ENCODE results near the gene PLXNC1. TPM values are rescaled to one million over a fixed set of nuclear protein-coding genes. Genes with fewer than 3 reads are reported as not detected.

Gene PLXNC1
- total and polyA plus RNA-seq, 2 experiments from 2014 or later = 0.78 to 1.9 TPM

- H3K4me2 ChIP-seq (ENCODE audit: unreplicated experiment) = no peak overlapping the region
- TF ChIP-seq EZH2 (IDR thresholded peaks at IDR 0.05; ENCODE audit: insufficient read depth, poor library complexity, severe bottlenecking) = no peak
- no peak for TF ChIP-seq EZH2phosphoT487 (IDR thresholded peaks at IDR 0.05; ENCODE audit: insufficient read depth, low read depth)
- in situ Hi-C loops (cut with MboI) = no loop called here
- peaks cover 9% of the 10 kb centered on the region for H3F3A ChIP-seq (ENCODE audit: insufficient read depth)
- no peaks in the 10 kb centered on the region for H3K9me3 ChIP-seq (ENCODE audit: low read depth)
- WGBS, 2 experiments (ENCODE audit: low coverage in 1 of 2, low lambda C conversion rate in 2 of 2, missing lambda C conversion rate in 2 of 2) = 97% methylated on average over 5 of the region's 5 CpGs
- no peaks in the 10 kb centered on the region for H4K20me1 ChIP-seq (ENCODE audit: insufficient read depth)
- no peak overlapping the region for H3K9ac ChIP-seq
- H3K36me3 ChIP-seq (ENCODE audit: low read depth) = no peaks in the 10 kb centered on the region
- no peak overlapping the region for H3K4me3 ChIP-seq
- no peaks in the 10 kb centered on the region for H3K79me2 ChIP-seq (ENCODE audit: insufficient read depth)
- H3K9me2 ChIP-seq (ENCODE audit: insufficient read depth) = no peaks in the 10 kb centered on the region
- H2AFZ ChIP-seq = no peak overlapping the region
- H3K4me1 ChIP-seq (ENCODE audit: insufficient read depth) = peaks cover 10% of the 10 kb centered on the region
- H3K27me3 ChIP-seq (replicated peaks; ENCODE audit: insufficient read depth) = peaks cover 26% of the 10 kb centered on the region; the same call in 1 of the 2 replicates
- no peak for DNase-seq
- no peak overlapping the region for H3K27ac ChIP-seq
These were observed 123.9 kb downstream of the PLXNC1 start for GRCh38 chr12:94272280-94272679.

GRCh38 chr12:94273272-94273671 lies 124.9 kb downstream of the PLXNC1 start:
- Histone ChIP-seq H3K79me2 (ENCODE audit: insufficient read depth) (no peaks in the 10 kb centered on the region), H3K9me3 (ENCODE audit: low read depth) (no peaks in the 10 kb centered on the region), H4K20me1 (ENCODE audit: insufficient read depth) (no peaks in the 10 kb centered on the region), H3K4me1 (ENCODE audit: insufficient read depth) (peaks cover 1% of the 10 kb centered on the region), H3K9ac (no peak overlapping the region), H3K27ac (no peak overlapping the region), H2AFZ (no peak overlapping the region), H3K9me2 (ENCODE audit: insufficient read depth) (no peaks in the 10 kb centered on the region), H3K4me3 (no peak overlapping the region), H3K36me3 (ENCODE audit: low read depth) (no peaks in the 10 kb centered on the region), H3K4me2 (ENCODE audit: unreplicated experiment) (no peak overlapping the region), H3K27me3 (replicated peaks; ENCODE audit: insufficient read depth) (peaks cover 26% of the 10 kb centered on the region; the same call in 1 of the 2 replicates), H3F3A (ENCODE audit: insufficient read depth) (no peaks in the 10 kb centered on the region)
- in situ Hi-C loops (cut with MboI) = no loop called here
- TF ChIP-seq EZH2phosphoT487 (IDR thresholded peaks at IDR 0.05; ENCODE audit: insufficient read depth, low read depth) (no peak), EZH2 (IDR thresholded peaks at IDR 0.05; ENCODE audit: insufficient read depth, poor library complexity, severe bottlenecking) (no peak)
- no peak for DNase-seq
- WGBS, 2 experiments (ENCODE audit: low coverage in 1 of 2, low lambda C conversion rate in 2 of 2, missing lambda C conversion rate in 2 of 2) = 98 to 99% methylated on average over 3 of the region's 3 CpGs

- Histone ChIP-seq H3K4me2 (ENCODE audit: unreplicated experiment) (no peak overlapping the region), H3K9me3 (ENCODE audit: low read depth) (no peaks in the 10 kb centered on the region), H3F3A (ENCODE audit: insufficient read depth) (no peaks in the 10 kb centered on the region), H2AFZ (no peak overlapping the region), H3K27me3 (replicated peaks; ENCODE audit: insufficient read depth) (no peaks in the 10 kb centered on the region), H3K9me2 (ENCODE audit: insufficient read depth) (no peaks in the 10 kb centered on the region), H3K36me3 (ENCODE audit: low read depth) (no peaks in the 10 kb centered on the region), H3K4me1 (ENCODE audit: insufficient read depth) (no peaks in the 10 kb centered on the region), H3K9ac (no peak overlapping the region), H4K20me1 (ENCODE audit: insufficient read depth) (no peaks in the 10 kb centered on the region), H3K79me2 (ENCODE audit: insufficient read depth) (no peaks in the 10 kb centered on the region), H3K4me3 (no peak overlapping the region), H3K27ac (no peak overlapping the region)
- DNase-seq = no peak
- in situ Hi-C loops (cut with MboI) = no loop called here
- 95 to 100% methylated on average over 6 of the region's 6 CpGs for WGBS, 2 experiments (ENCODE audit: low coverage in 1 of 2, low lambda C conversion rate in 2 of 2, missing lambda C conversion rate in 2 of 2)
- TF ChIP-seq EZH2 (IDR thresholded peaks at IDR 0.05; ENCODE audit: insufficient read depth, poor library complexity, severe bottlenecking) = no peak
- no peak for TF ChIP-seq EZH2phosphoT487 (IDR thresholded peaks at IDR 0.05; ENCODE audit: insufficient read depth, low read depth)
These were observed 128.3 kb downstream of the PLXNC1 start for GRCh38 chr12:94276725-94277124.

GRCh38 chr12:94277426-94278000 lies 129.1 kb downstream of the PLXNC1 start:
- Histone ChIP-seq H3K4me3 (no peak overlapping the region), H3F3A (ENCODE audit: insufficient read depth) (no peaks in the 10 kb centered on the region), H3K27ac (no peak overlapping the region), H3K4me1 (ENCODE audit: insufficient read depth) (no peaks in the 10 kb centered on the region), H2AFZ (no peak overlapping the region), H3K79me2 (ENCODE audit: insufficient read depth) (no peaks in the 10 kb centered on the region), H3K27me3 (replicated peaks; ENCODE audit: insufficient read depth) (no peaks in the 10 kb centered on the region), H3K4me2 (ENCODE audit: unreplicated experiment) (no peak overlapping the region), H3K9me2 (ENCODE audit: insufficient read depth) (no peaks in the 10 kb centered on the region), H4K20me1 (ENCODE audit: insufficient read depth) (no peaks in the 10 kb centered on the region), H3K9ac (no peak overlapping the region), H3K36me3 (ENCODE audit: low read depth) (no peaks in the 10 kb centered on the region), H3K9me3 (ENCODE audit: low read depth) (no peaks in the 10 kb centered on the region)
- TF ChIP-seq EZH2phosphoT487 (IDR thresholded peaks at IDR 0.05; ENCODE audit: insufficient read depth, low read depth) (no peak), EZH2 (IDR thresholded peaks at IDR 0.05; ENCODE audit: insufficient read depth, poor library complexity, severe bottlenecking) (no peak)
- in situ Hi-C loops (cut with MboI) = no loop called here
- no peak for DNase-seq
- WGBS, 2 experiments (ENCODE audit: low coverage in 1 of 2, low lambda C conversion rate in 2 of 2, missing lambda C conversion rate in 2 of 2) = 95 to 98% methylated on average over 9 of the region's 9 CpGs
